Rectal smooth muscle tissue (tissue), 1 donor: Measurements from ENCODE around the gene RASGEF1C.

Source experiments
- H3K27ac ChIP-seq: one replicate; pipeline ENCODE4 v1.7.0; 2013; ENCODE audit warnings: low read depth, low read length, inconsistent platforms
- H3K27me3 ChIP-seq: one replicate; pipeline ENCODE4 v1.7.0; 2013; ENCODE audit warnings: low read length; ENCODE audit not compliant: control insufficient read depth, insufficient read depth
- H3K36me3 ChIP-seq: one replicate; pipeline ENCODE4 v1.7.0; 2013; ENCODE audit warnings: low read length; ENCODE audit not compliant: control insufficient read depth, insufficient read depth
- H3K4me1 ChIP-seq: one replicate; pipeline ENCODE4 v1.7.0; 2013; ENCODE audit warnings: low read length; ENCODE audit not compliant: control insufficient read depth, insufficient read depth
- H3K4me3 ChIP-seq: one replicate; pipeline ENCODE4 v1.7.0; 2013; ENCODE audit warnings: low read length
- H3K9ac ChIP-seq: one replicate; pipeline ENCODE4 v1.7.0; 2013; ENCODE audit warnings: low read length

RASGEF1C gene

DNA sequence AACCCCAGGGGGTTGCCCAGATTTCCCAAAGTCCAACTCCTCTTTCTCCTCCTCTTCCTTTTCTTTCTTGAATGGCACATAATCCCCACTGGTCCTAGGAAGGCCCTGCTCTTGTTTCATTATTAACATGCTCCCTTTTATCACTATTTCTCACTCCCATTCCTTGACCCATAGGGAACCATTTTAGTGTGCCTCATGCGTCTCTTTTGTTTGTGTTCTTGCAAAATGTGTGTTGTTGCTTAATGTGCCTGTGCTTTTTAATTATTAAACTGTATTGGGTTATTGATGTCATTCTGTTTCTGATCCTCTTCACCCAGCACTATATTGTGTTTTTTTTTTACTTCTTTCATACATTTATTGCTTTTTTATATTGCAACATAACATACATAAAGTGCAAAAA is 133.3 kb downstream of the RASGEF1C start:
- no peak overlapping the region for H3K4me3 ChIP-seq
- no peaks in the 10 kb centered on the region for H3K27me3 ChIP-seq
- no peaks in the 10 kb centered on the region for H3K4me1 ChIP-seq
- no peak overlapping the region for H3K9ac ChIP-seq
- no peaks in the 10 kb centered on the region for H3K36me3 ChIP-seq
- no peak overlapping the region for H3K27ac ChIP-seq

DNA sequence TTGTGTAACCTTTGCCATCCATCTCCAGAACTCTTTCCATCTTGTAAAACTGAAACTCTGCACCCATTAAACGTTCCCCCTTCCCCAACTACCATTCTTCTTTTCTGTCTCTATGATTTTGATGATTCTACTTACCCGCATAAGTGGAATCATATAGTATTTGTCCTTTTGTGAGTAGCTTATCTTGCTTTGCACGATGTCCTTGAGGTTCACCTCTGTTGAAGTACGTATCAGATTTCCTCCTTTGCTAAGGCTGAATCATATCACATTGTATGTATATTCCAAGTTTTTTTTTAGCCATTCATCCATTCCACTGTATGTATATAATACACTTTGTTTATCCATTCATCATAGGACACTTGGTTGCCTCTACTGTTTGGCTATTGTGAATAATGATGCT is 134.5 kb downstream of the RASGEF1C start:
- H3K27me3 ChIP-seq, result no peaks in the 10 kb centered on the region
- no peak overlapping the region for H3K27ac ChIP-seq
- H3K4me3 ChIP-seq, result no peak overlapping the region
- H3K9ac ChIP-seq, result no peak overlapping the region
- no peaks in the 10 kb centered on the region for H3K36me3 ChIP-seq
- H3K4me1 ChIP-seq, result no peaks in the 10 kb centered on the region

DNA sequence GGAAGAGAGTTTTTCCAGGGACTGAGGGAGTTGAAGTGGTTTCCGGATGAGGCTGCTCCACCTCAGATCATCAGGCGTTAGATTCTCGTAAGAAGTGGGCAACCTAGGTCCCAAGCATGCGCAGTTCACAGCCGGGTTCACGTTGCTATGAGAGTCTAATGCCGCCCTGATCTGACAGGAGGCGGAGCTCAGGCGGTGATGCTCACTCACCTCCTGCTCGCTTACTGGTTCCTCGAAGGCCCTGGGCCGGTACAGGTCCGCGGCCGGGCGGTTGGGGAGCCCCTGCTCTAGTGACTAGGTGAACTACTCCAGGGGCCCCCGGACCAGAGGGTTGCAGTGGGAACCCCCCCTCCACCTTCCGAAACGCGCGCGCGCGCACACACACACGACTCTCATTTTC is 136.5 kb downstream of the RASGEF1C start:
- no peak overlapping the region for H3K9ac ChIP-seq
- H3K36me3 ChIP-seq, result no peaks in the 10 kb centered on the region
- H3K4me1 ChIP-seq, result no peaks in the 10 kb centered on the region
- peak overlapping the region; percentile 97 for H3K27ac ChIP-seq
- no peaks in the 10 kb centered on the region for H3K27me3 ChIP-seq
- H3K4me3 ChIP-seq, result no peak overlapping the region

DNA sequence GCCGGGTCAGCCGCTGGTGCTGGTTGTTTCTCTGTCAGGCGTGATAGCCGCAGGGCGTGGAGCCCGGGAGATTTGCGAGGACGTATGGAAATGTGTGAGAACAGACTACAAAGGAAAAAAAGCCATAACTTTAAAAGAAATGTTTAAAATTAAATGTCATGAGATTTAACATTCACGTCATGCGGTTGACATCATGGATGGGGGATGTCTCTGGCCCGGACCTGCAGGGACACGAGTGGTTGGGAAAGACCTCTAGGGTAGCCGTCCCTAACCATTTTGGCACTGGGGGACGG is 136.8 kb downstream of the RASGEF1C start:
- no peaks in the 10 kb centered on the region for H3K4me1 ChIP-seq
- no peaks in the 10 kb centered on the region for H3K27me3 ChIP-seq
- H3K27ac ChIP-seq, result peak overlapping the region; percentile 97
- H3K9ac ChIP-seq, result peak overlapping the region; percentile 6
- no peaks in the 10 kb centered on the region for H3K36me3 ChIP-seq
- no peak overlapping the region for H3K4me3 ChIP-seq

DNA sequence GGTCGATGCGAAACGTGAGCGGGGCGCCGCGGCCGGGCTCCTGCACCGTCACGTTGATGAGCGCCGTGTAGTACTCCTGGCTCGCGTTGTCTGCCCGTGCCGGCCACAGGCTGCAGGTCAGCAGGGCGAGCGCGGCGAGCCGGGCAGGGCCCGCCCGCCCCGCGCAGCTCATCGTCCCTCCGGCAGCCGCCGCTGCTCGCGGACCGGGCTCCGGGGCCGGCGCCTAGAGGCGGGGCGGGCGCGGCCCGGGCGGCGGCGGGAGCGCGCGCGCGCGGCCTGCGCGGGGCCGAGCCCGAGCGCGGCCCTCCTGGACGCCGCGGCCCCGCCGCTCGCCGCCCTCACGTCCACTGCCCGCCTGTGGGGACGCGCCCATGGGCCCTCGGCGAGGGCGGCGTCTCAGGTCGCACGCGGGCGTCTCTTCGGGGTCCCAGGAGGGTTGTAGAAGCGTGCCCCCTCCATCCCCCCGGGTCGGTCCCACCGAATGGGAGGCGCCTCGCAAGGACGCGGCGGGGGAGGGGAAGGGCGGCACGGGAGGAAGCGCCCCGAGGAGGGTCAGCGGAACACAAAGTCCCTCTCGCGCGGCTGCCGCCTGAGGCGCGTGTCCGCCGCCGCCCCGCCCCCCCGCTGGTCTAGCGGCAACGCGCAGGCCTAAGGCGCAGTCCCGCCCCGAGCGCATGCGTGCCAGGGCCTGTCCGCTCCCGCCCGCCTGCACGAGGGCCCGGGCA is 137.3 kb downstream of the RASGEF1C start, which contains the start of gene RNF130:
RNF130 (minus strand) TSS at position 229 of the 725 bp plus-strand sequence; CDS start at position 172, 57 bp downstream.
- Histone ChIP-seq H3K4me1 (no peaks in the 10 kb centered on the region), H3K27ac (peak within 1 kb of the TSS; percentile 97), H3K9ac (peak within 1 kb of the TSS; percentile 64), H3K27me3 (no peaks in the 10 kb centered on the region), H3K4me3 (peak within 1 kb of the TSS; percentile 80), H3K36me3 (no peaks in the 10 kb centered on the region)

DNA sequence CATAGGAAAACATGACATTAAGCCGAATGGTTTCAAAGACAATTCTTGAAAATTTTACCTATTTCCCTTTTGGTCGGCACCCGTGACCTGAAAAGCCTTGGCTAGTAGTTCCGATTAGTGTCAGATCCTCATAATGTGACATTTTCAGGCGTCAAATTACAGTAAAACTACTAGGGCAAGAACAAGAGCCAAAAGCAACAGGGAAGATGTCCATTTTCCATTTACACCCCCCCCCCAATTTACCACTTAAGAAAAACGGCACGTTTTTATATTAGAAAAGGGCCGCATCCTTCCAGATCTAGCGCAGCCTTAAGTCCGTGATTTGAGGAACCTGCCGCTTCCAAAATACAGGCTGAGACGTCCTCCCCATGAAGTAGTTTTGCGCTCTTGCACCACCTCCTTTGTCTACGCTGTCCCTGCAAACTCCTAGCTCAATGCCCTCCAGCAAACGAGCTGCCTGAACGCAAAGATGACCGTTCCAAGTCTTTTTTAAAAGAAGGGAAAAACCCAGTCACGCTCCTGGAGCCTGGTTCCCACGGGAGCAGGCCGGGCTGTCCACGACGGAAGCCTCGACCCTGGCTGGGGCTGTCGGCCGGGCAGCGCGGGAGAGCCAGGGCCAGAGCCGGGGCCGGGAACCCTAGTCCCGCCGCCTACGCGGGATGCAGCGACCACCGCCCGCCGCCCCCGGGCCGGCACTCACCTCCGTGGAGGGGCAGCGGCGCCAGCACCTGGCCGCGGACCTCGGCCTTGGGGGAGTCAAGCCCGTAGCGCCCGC is 138.1 kb downstream of the RASGEF1C start:
- H3K36me3 ChIP-seq, result no peaks in the 10 kb centered on the region
- H3K4me3 ChIP-seq, result peak overlapping the region; percentile 80
- no peaks in the 10 kb centered on the region for H3K27me3 ChIP-seq
- peak overlapping the region; percentile 77 for H3K27ac ChIP-seq
- H3K4me1 ChIP-seq, result no peaks in the 10 kb centered on the region
- H3K9ac ChIP-seq, result peak overlapping the region; percentile 64

DNA sequence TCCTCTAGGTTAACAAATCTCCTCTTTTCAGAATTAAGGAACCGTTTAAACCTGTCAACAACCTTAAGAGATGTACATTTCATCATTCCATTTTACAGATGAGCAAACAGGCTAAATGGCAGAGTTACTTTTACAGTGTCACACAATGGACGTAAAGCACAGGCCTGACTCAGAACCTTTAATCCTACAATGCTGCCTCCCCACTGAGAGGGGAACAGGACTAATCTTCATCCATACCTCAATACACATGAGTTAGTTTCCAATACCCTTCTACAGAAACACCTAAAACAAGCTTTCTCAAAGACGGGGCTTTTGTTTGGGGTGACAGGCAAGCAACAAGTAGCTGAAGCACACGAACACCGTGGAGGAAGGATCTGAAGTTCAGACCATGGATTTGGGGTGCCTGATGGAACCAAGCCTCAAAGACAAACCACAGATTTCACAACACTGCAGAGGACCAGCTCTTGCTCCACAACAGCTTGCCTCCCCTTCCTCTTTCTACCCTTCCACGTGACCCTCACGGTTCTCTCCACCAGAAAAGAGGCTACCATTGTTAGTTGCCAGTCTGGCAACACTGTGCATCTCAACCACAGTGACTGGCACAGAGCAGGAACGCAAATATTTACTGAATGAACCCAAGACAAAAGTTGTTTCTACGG is 139.3 kb downstream of the RASGEF1C start:
- Histone ChIP-seq H3K36me3 (no peaks in the 10 kb centered on the region), H3K27ac (no peak overlapping the region), H3K4me1 (no peaks in the 10 kb centered on the region), H3K27me3 (no peaks in the 10 kb centered on the region), H3K9ac (no peak overlapping the region), H3K4me3 (peak overlapping the region; percentile 80)

DNA sequence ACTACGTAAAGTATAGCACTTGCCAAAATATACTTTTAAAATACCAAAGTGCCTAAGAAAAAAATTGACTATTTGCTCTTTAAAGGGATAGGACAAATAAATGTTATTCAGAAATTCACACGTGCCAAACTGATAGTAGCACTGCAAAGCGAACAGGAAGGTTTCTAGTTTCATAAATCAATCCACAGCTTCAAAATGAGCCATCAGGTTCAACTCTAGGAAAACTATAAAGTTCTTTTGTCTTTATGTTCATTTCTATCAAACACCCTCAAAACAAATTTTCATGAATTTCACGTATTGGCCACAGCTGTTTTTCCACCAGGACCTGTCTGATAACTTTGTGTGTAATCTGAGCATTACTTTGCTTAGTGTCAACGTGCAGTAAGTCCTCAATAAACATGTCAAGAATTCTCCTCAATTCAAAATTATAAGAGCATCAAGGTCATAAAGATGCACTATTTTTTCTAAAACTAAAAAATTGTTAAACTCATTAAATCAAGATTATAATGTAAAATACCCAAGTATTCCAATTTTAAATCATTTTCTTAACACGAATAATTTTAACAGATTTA is 140.4 kb downstream of the RASGEF1C start:
- H3K4me1 ChIP-seq, result no peaks in the 10 kb centered on the region
- H3K4me3 ChIP-seq, result no peak overlapping the region
- no peaks in the 10 kb centered on the region for H3K36me3 ChIP-seq
- H3K9ac ChIP-seq, result no peak overlapping the region
- no peaks in the 10 kb centered on the region for H3K27me3 ChIP-seq
- no peak overlapping the region for H3K27ac ChIP-seq

DNA sequence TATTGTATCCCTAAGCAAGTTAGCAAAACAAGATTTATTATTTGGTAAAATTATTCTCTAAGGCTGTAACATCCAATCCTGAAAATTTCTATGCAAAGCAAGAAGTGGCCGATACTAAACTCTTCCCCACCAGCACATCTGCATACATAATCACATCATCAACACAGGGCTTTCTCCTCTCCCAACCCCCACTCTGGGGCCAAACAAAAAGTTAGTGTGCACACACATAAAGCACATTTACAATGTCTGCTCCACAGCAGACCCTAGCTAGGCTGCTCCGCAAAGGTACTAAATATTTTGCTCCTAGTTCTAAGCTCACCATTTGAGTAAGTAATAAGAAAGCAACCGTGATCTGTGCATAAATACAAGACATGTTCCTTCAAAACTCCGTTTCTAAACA is 141.0 kb downstream of the RASGEF1C start:
- H3K27me3 ChIP-seq, result no peaks in the 10 kb centered on the region
- no peaks in the 10 kb centered on the region for H3K36me3 ChIP-seq
- no peak overlapping the region for H3K27ac ChIP-seq
- H3K4me3 ChIP-seq, result no peak overlapping the region
- no peak overlapping the region for H3K9ac ChIP-seq
- no peaks in the 10 kb centered on the region for H3K4me1 ChIP-seq

DNA sequence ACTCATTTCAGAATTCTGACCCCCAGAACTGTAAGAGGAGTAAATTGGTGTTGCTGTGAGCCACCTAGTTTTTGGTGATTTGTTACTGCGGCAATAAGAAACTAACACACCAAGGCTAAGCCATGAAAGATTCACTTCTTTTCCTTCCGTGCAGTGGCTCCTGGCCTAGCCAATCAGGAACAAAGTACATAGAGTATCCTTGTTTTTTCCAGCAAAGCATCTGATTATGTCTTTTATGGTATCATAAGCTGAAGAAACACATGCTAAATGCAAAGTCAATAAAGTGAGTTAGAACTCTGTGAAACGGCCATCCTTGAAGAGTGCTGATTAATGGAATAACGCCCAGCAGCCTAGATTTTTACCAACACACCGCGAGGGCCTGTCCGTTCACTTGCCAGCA is 148.8 kb downstream of the RASGEF1C start:
- no peaks in the 10 kb centered on the region for H3K27me3 ChIP-seq
- H3K36me3 ChIP-seq, result no peaks in the 10 kb centered on the region
- H3K9ac ChIP-seq, result no peak overlapping the region
- no peak overlapping the region for H3K4me3 ChIP-seq
- H3K27ac ChIP-seq, result no peak overlapping the region
- H3K4me1 ChIP-seq, result no peaks in the 10 kb centered on the region

DNA sequence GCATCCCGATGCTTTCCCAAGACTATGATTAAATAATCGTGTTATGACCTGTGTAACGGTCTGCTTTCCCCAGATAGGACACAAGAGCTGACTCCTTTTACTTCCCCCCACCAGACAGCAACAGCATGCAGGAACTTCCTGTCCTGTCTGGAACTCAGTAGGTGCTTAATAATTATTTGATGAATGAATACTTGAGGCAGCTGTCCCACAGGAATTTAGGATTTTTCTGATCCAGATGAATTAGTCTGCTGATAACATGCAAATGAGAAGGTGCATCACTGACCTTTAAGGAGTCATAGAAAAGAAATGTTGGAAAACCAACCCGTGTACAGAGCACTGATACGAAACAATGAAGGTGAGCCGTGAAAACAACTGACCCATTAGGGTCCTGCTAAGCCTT is 149.7 kb downstream of the RASGEF1C start:
- no peak overlapping the region for H3K4me3 ChIP-seq
- H3K36me3 ChIP-seq, result no peaks in the 10 kb centered on the region
- no peaks in the 10 kb centered on the region for H3K4me1 ChIP-seq
- no peak overlapping the region for H3K9ac ChIP-seq
- H3K27ac ChIP-seq, result no peak overlapping the region
- no peaks in the 10 kb centered on the region for H3K27me3 ChIP-seq

DNA sequence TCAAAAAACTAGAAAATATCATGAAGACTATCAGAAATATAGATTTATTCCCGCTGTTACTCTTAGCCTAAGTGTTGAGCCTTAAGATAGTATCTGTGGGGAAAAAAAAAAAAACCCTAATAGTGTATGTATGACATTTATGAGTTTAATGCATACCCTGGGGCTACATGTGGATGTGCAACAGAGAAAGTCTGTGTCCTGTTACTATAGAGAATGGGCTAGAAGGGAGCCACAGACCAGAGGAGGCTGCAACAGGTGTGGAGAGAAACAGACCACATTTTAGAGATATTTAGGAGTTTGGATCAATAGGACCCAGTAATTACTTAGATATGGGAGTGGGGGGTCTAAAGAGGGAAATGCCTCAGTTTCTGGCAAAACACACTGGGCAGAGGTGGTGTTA is 152.9 kb downstream of the RASGEF1C start:
- Histone ChIP-seq H3K36me3 (no peaks in the 10 kb centered on the region), H3K9ac (no peak overlapping the region), H3K4me3 (no peak overlapping the region)

More for the DNA sequence above, 152.9 kb downstream of the RASGEF1C start:
- H3K27me3 ChIP-seq, result no peaks in the 10 kb centered on the region
- H3K27ac ChIP-seq, result no peak overlapping the region
- H3K4me1 ChIP-seq, result peaks cover 4% of the 10 kb centered on the region
